Mesodermal cell (in vitro differentiated cells): ENCODE data around the gene KCTD16.

Source experiments
- H3K27ac ChIP-seq: 2 replicates; pipeline ENCODE4 v1.7.0; 2013; ENCODE audit warnings: mild to moderate bottlenecking, low read depth, low read length, moderate library complexity; ENCODE audit not compliant: severe bottlenecking
- H3K36me3 ChIP-seq: 2 replicates; pipeline ENCODE4 v1.7.1; 2013; ENCODE audit warnings: mild to moderate bottlenecking, low read length, moderate library complexity; ENCODE audit not compliant: control insufficient read depth, insufficient read depth
- H3K4me1 ChIP-seq: one replicate; pipeline ENCODE4 v1.7.1; 2013; ENCODE audit warnings: mild to moderate bottlenecking, low read length; ENCODE audit not compliant: insufficient read depth, control insufficient read depth, poor library complexity, severe bottlenecking
- H3K4me3 ChIP-seq: 2 replicates; pipeline ENCODE4 v1.7.0; 2013; ENCODE audit warnings: low read length, control low read depth, mild to moderate bottlenecking; ENCODE audit not compliant: insufficient read depth, poor library complexity, severe bottlenecking; ENCODE audit errors: extremely low read depth
- H3K9me3 ChIP-seq: 2 replicates; pipeline ENCODE4 v1.7.1; 2013; ENCODE audit warnings: mild to moderate bottlenecking, low read length, moderate library complexity; ENCODE audit not compliant: control insufficient read depth
- WGBS, 2 experiments: methylation state at CpG; one replicate each; pipeline ENCODE4 v1.1.5; 2013; ENCODE audit warnings: missing lambda C conversion rate in 2 of 2; ENCODE audit not compliant: insufficient coverage in 2 of 2; 5-methylcytosine and 5-hydroxymethylcytosine counted together

Gene KCTD16

GRCh38 chr5:144248015-144248414 is 77.3 kb downstream of the KCTD16 start:
- Histone ChIP-seq H3K4me1 (peaks cover 4% of the 10 kb centered on the region), H3K9me3 (no peaks in the 10 kb centered on the region), H3K27ac (no peak overlapping the region), H3K4me3 (no peak overlapping the region), H3K36me3 (no peaks in the 10 kb centered on the region)
- WGBS, 2 experiments = 81 to 100% methylated on average over 2 of the region's 2 CpGs

DNA sequence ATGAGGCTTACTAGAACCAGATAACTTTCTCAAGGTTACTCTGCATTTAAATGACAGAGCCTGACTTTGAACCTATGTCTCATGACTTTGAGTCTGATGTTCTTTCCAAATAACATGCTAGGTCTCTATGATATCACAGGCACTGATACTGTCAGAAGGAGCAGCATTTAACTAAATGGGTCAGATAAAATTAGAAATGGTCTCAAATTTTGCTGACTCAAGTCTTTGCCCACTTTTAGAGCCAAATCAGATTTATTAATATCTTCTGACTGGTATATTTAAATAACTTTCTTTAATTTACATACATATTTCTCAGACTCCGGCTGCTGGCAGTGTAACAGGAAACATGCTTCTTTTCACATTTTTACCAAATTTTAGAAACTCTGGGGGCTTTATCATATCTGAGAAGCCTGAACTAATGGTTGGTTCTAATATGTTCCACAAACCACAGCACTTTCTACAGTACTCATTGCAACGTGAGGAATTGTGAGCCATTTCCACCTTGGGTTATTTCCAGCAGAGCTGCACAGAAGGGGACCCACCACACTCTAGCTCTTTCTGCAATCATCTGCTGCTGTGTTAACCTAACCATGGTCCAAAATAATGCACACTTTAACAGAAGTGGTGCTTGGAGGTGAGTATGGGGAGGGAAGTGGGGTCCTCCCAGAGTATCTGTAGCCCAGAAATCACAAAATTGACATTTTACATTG is 79.2 kb downstream of the KCTD16 start:
- WGBS, 2 experiments = 43% methylated on average over 1 of the region's 2 CpGs; no CpG with 5 or more reads in 1 of the 2 experiments
- Histone ChIP-seq H3K36me3 (no peaks in the 10 kb centered on the region), H3K9me3 (no peaks in the 10 kb centered on the region), H3K4me3 (no peak overlapping the region), H3K4me1 (peaks cover 4% of the 10 kb centered on the region), H3K27ac (no peak overlapping the region)

GRCh38 chr5:144254552-144254951 is 83.9 kb downstream of the KCTD16 start:
- Histone ChIP-seq H3K36me3 (no peaks in the 10 kb centered on the region), H3K4me3 (no peak overlapping the region), H3K27ac (no peak overlapping the region), H3K9me3 (no peaks in the 10 kb centered on the region), H3K4me1 (no peaks in the 10 kb centered on the region)
- 100% methylated on average over 2 of the region's 2 CpGs; no CpG with 5 or more reads in 1 of the 2 experiments for WGBS, 2 experiments

- Histone ChIP-seq H3K4me1 (no peaks in the 10 kb centered on the region), H3K9me3 (no peaks in the 10 kb centered on the region), H3K27ac (no peak overlapping the region), H3K36me3 (no peaks in the 10 kb centered on the region), H3K4me3 (no peak overlapping the region)
- 58 to 65% methylated on average over 2 of the region's 2 CpGs for WGBS, 2 experiments
Measured at GRCh38 chr5:144260121-144260520, 89.4 kb downstream of the KCTD16 start.

- H3K27ac ChIP-seq = no peak overlapping the region
- H3K9me3 ChIP-seq = no peaks in the 10 kb centered on the region
- no peaks in the 10 kb centered on the region for H3K36me3 ChIP-seq
- WGBS, 2 experiments = no CpG with 5 or more reads among the region's 3 CpGs
- H3K4me1 ChIP-seq = no peaks in the 10 kb centered on the region
- H3K4me3 ChIP-seq = no peak overlapping the region
Measured at GRCh38 chr5:144265643-144266247, 95.1 kb downstream of the KCTD16 start.

DNA sequence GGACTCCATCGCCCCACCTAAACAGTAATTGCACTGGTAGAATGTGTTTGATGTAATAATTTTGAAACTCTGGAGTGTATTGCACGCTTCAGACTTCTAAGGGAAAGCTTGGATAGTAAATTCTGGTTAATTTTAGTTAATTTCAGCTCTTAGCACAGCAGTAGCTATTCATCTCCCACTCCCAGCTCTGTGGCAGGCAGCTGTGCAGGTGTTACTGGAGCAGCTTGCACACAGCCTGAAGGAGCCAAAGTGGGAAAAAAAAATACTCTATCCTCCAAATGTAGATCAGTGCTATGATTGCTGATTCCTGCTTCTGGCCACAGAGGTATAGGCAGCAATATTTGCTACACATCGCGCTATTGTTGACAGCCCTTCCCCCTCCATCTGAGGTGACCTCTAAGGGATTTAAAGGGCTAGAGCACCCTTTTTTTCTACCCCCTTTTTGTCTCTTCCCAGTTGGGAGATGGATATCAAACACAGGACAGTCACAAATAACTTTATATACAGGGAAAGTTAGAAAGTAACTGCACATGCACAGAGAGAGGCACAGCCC is 97.4 kb downstream of the KCTD16 start:
- Histone ChIP-seq H3K36me3 (no peaks in the 10 kb centered on the region), H3K4me1 (no peaks in the 10 kb centered on the region), H3K9me3 (no peaks in the 10 kb centered on the region), H3K4me3 (no peak overlapping the region), H3K27ac (no peak overlapping the region)
- WGBS, 2 experiments = 50 to 86% methylated on average over 1 to 2 of the region's 4 CpGs

- no peak overlapping the region for H3K27ac ChIP-seq
- no peaks in the 10 kb centered on the region for H3K36me3 ChIP-seq
- no peaks in the 10 kb centered on the region for H3K4me1 ChIP-seq
- H3K9me3 ChIP-seq = no peaks in the 10 kb centered on the region
- no CpG with 5 or more reads among the region's 2 CpGs for WGBS, 2 experiments
- H3K4me3 ChIP-seq = no peak overlapping the region
Measured at GRCh38 chr5:144273232-144274027, 102.8 kb downstream of the KCTD16 start.

DNA sequence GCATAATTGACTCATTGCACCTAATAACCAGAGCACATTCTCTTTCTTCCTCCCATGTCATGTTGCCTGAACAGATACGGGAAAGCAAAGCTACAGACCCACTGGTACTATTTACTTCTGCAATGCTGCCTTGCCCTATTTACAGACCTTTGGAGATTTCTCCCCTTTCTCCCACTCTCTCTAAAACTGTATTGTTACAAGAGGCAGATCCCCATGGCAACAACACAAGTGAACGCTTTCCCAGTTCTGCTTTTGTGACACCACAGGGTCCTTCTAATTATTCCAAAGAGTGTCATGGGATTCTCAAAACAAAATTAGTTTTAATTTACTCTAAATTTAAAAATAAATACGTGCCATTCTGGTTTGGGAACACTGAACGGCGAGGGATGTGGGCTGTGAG is 104.7 kb downstream of the KCTD16 start:
- H3K4me3 ChIP-seq = no peak overlapping the region
- 78 to 96% methylated on average over 3 of the region's 5 CpGs for WGBS, 2 experiments
- H3K4me1 ChIP-seq = no peaks in the 10 kb centered on the region
- H3K27ac ChIP-seq = no peak overlapping the region
- H3K9me3 ChIP-seq = no peaks in the 10 kb centered on the region
- H3K36me3 ChIP-seq = no peaks in the 10 kb centered on the region

DNA sequence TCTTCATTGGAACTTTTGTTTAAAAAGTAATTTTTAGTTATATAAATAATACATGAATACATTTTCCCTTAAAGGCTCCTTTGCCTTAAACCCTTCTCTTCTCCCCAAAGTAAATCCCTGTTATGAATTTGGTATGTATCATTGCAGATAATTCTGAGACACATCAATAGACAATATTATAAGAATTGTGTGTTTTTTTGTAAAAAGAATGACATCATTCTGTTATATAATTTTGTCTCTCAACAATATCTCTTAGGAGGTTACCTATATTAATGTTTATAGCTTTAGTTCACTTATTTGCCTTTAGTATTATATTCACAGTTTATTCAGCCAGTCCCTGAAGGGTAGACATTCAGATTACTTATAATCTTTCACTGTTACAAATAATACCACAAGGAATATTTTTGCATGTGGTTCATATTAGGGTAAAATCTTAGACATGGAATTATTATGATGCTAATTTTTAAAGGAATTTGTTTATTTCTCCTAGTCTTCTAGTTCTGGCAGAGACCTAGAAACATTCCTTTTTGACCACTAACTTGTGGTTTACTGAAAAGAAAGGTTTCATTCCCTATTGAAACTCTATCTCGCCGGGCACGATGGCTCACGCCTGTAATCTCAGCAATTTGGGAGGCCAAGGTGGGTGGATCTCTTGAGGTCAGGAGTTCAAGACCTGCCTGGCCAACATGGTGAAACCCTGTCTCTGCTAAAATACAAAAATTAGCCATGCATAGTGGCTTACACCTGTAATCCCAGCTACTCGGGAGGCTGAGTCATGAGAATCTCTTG is 105.6 kb downstream of the KCTD16 start:
- Histone ChIP-seq H3K4me3 (no peak overlapping the region), H3K4me1 (no peaks in the 10 kb centered on the region), H3K9me3 (no peaks in the 10 kb centered on the region), H3K27ac (no peak overlapping the region), H3K36me3 (no peaks in the 10 kb centered on the region)
- 85 to 100% methylated on average over 4 of the region's 5 CpGs for WGBS, 2 experiments

GRCh38 chr5:144281784-144282183 is 111.1 kb downstream of the KCTD16 start:
- no peaks in the 10 kb centered on the region for H3K36me3 ChIP-seq
- no peaks in the 10 kb centered on the region for H3K9me3 ChIP-seq
- no CpG with 5 or more reads among the region's 1 CpG for whole genome bisulfite sequencing, 2 experiments
- no peak overlapping the region for H3K4me3 ChIP-seq
- no peak overlapping the region for H3K27ac ChIP-seq
- peaks cover 8% of the 10 kb centered on the region for H3K4me1 ChIP-seq
